Caco-2 (cell line): Measurements from ENCODE around the gene ENPP7. TPM values are rescaled to one million over a fixed set of nuclear protein-coding genes. Genes with fewer than 3 reads are reported as not detected.

Experiments used
- BruUV-seq: library from RNA; stranded (reverse); fragments of 400-500 nt; replicated peaks from 2 replicates; lab custom pipeline; 2021; lab: Mats Ljungman, UMichigan
- CTCF ChIA-PET: fragments of 300-600 bp; sonication (Branson Sonifier 250); formaldehyde crosslinking; loops from one replicate; lab custom pipeline; 2022; ENCODE audit warnings: antibody characterized with exemption; lab: Charles Lee
- POLR2A ChIA-PET: fragments of 300-600 bp; sonication (Branson Sonifier 250); formaldehyde crosslinking; loops from one replicate; lab custom pipeline; 2022; ENCODE audit warnings: antibody characterized with exemption; lab: Charles Lee
- DNase-seq, 2 experiments: peaks; one replicate each; pipeline versions ENCODE4 v3.0.0 to v3.0.0-alpha.2; 2020 to 2022
- H3K27me3 ChIP-seq: replicated peaks from 2 replicates; pipeline ENCODE4 v1.6.0; 2011; ENCODE audit warnings: low read length; ENCODE audit not compliant: control insufficient read depth, insufficient read depth
- H3K36me3 ChIP-seq: 2 replicates; pipeline ENCODE4 v1.5.1; 2011; ENCODE audit warnings: low read length; ENCODE audit not compliant: control insufficient read depth, insufficient read depth
- H3K4me1 ChIP-seq: fragments of 250-450 bp; sonication (Bioruptor Pico); 2 replicates; pipeline ENCODE4 v1.5.1; 2020; ENCODE audit warnings: mild to moderate bottlenecking
- H3K4me3 ChIP-seq: 2 replicates; pipeline ENCODE4 v1.5.1; 2011; ENCODE audit warnings: low read depth, mild to moderate bottlenecking, control low read depth, low read length
- H3K9me3 ChIP-seq: fragments of 250-450 bp; sonication (Bioruptor Pico); 2 replicates; pipeline ENCODE4 v1.5.1; 2020; ENCODE audit warnings: mild to moderate bottlenecking, moderate library complexity
- H3K27ac Mint-ChIP-seq: one replicate; pipeline ENCODE4 v1.8.0; 2022; ENCODE audit warnings: mixed read lengths; ENCODE audit not compliant: unreplicated experiment
- H3K27me3 Mint-ChIP-seq: one replicate; pipeline ENCODE4 v1.8.0; 2022; ENCODE audit warnings: mixed read lengths; ENCODE audit not compliant: insufficient read depth, unreplicated experiment
- H3K36me3 Mint-ChIP-seq: one replicate; pipeline ENCODE4 v1.8.0; 2022; ENCODE audit warnings: mild to moderate bottlenecking, mixed read lengths; ENCODE audit not compliant: insufficient read depth, unreplicated experiment
- H3K4me1 Mint-ChIP-seq: one replicate; pipeline ENCODE4 v1.8.0; 2022; ENCODE audit warnings: low read depth, mixed read lengths; ENCODE audit not compliant: unreplicated experiment
- H3K4me3 Mint-ChIP-seq: one replicate; pipeline ENCODE4 v1.8.0; 2022; ENCODE audit warnings: mild to moderate bottlenecking, moderate library complexity, mixed read lengths; ENCODE audit not compliant: unreplicated experiment
- H3K9me3 Mint-ChIP-seq: one replicate; pipeline ENCODE4 v1.8.0; 2022; ENCODE audit warnings: mixed read lengths; ENCODE audit not compliant: unreplicated experiment
- CTCF ChIP-seq, 2 experiments: fragments of 200-600 bp in 1 of 2; IDR thresholded peaks; 1 replicate in 1 of 2; 2 replicates in 1 of 2; pipeline versions ENCODE4 v1.5.1 to v1.8.0; 2011 to 2022; ENCODE audit warnings: antibody characterized with exemption in 1 of 2, control low read depth in 1 of 2, inconsistent platforms in 1 of 2, low read depth in 1 of 2, low read length in 1 of 2, mild to moderate bottlenecking in 1 of 2, moderate library complexity in 1 of 2; ENCODE audit not compliant: insufficient read depth in 1 of 2, severe bottlenecking in 1 of 2, unreplicated experiment in 1 of 2
- intact Hi-C: fragments of 100-400 bp; cut with micrococcal nuclease; formaldehyde crosslinking; loops from one replicate; pipeline ENCODE4 v1.10.0; 2022; ENCODE audit not compliant: unreplicated experiment
- total RNA-seq: library from RNA; stranded (reverse); gene quantifications from 2 replicates; pipeline ENCODE4 v1.2.3, GENCODE V29; 2022

ENPP7 gene
- total RNA-seq, 1 experiment from 2014 or later: 0.34 TPM

- no peak overlapping the region for H3K4me3 Mint-ChIP-seq
- ChIA-PET CTCF (no interaction called here), POLR2A (no interaction called here)
- H3K36me3 Mint-ChIP-seq: peaks cover 5% of the 10 kb centered on the region
- Histone ChIP-seq H3K4me1 (no peaks in the 10 kb centered on the region), H3K27me3 (no peaks in the 10 kb centered on the region; the same call in 1 of the 2 replicates), H3K4me3 (no peak overlapping the region), H3K9me3 (no peaks in the 10 kb centered on the region), H3K36me3 (no peaks in the 10 kb centered on the region)
- H3K9me3 Mint-ChIP-seq: no peaks in the 10 kb centered on the region
- DNase-seq: no peak
- no peak overlapping the region for H3K27ac Mint-ChIP-seq
- no peaks in the 10 kb centered on the region for H3K27me3 Mint-ChIP-seq
- intact Hi-C loops: loop anchor here (10.0 kb wide), 1 partner anchor 77 kb away; no protein-coding TSS in a partner anchor
- no peaks in the 10 kb centered on the region for H3K4me1 Mint-ChIP-seq
- TF ChIP-seq CTCF (IDR thresholded peaks at IDR 0.05; ENCODE audit: insufficient read depth in 1 of 2, low read depth in 1 of 2, low read length in 1 of 2, severe bottlenecking in 1 of 2, unreplicated experiment in 1 of 2): peak in 1 of 2 experiments; percentile 2
- BruUV-seq: no TSS peak
Observed at GRCh38 chr17:79702034-79702433, 28.7 kb upstream of the ENPP7 start.

- Histone ChIP-seq H3K9me3 (no peaks in the 10 kb centered on the region), H3K27me3 (no peaks in the 10 kb centered on the region; the same call in 1 of the 2 replicates), H3K4me1 (no peaks in the 10 kb centered on the region), H3K4me3 (no peak overlapping the region), H3K36me3 (no peaks in the 10 kb centered on the region)
- Mint-ChIP-seq H3K27ac (no peak overlapping the region), H3K9me3 (no peaks in the 10 kb centered on the region), H3K36me3 (peaks cover 5% of the 10 kb centered on the region), H3K4me3 (no peak overlapping the region), H3K4me1 (no peaks in the 10 kb centered on the region), H3K27me3 (no peaks in the 10 kb centered on the region)
- intact Hi-C loops: loop anchor here (10.0 kb wide), 1 partner anchor 78 kb away; no protein-coding TSS in a partner anchor
- ChIA-PET CTCF (no interaction called here), POLR2A (no interaction called here)
- no peak for TF ChIP-seq CTCF (IDR thresholded peaks at IDR 0.05; ENCODE audit: insufficient read depth in 1 of 2, low read depth in 1 of 2, low read length in 1 of 2, severe bottlenecking in 1 of 2, unreplicated experiment in 1 of 2)
- no TSS peak for BruUV-seq
- no peak for DNase-seq
Observed at GRCh38 chr17:79702550-79703236, 28.1 kb upstream of the ENPP7 start.

GRCh38 chr17:79704691-79705090, 26.1 kb upstream of the ENPP7 start:
- Histone ChIP-seq H3K36me3 (no peaks in the 10 kb centered on the region), H3K27me3 (no peaks in the 10 kb centered on the region), H3K9me3 (no peaks in the 10 kb centered on the region), H3K4me1 (no peaks in the 10 kb centered on the region), H3K4me3 (no peak overlapping the region)
- TF ChIP-seq CTCF (IDR thresholded peaks at IDR 0.05; ENCODE audit: insufficient read depth in 1 of 2, low read depth in 1 of 2, low read length in 1 of 2, severe bottlenecking in 1 of 2, unreplicated experiment in 1 of 2): no peak
- no peak for DNase-seq
- POLR2A ChIA-PET: no interaction called here
- no peak overlapping the region for H3K27ac Mint-ChIP-seq
- no TSS peak for BruUV-seq
- no peak overlapping the region for H3K4me3 Mint-ChIP-seq
- intact Hi-C loops: loop anchor here (5.0 to 10.0 kb wide), 2 partner anchors 37 to 80 kb away; no protein-coding TSS in a partner anchor
- H3K27me3 Mint-ChIP-seq: no peaks in the 10 kb centered on the region
- H3K36me3 Mint-ChIP-seq: no peaks in the 10 kb centered on the region
- no peaks in the 10 kb centered on the region for H3K4me1 Mint-ChIP-seq
- CTCF ChIA-PET: no interaction called here
- no peaks in the 10 kb centered on the region for H3K9me3 Mint-ChIP-seq
